Stimulated activated CD4-positive, alpha-beta T cell treated with anti-CD3 and anti-CD28 coated beads, Interleukin-15, amount 100 ng/mL, for 48 hours (primary cell): ENCODE results near the gene DHX32.
"Not testable (repeated sequence)": the region's sequence is repeated elsewhere in the genome, so short reads cannot be mapped to it uniquely, and the experiment has no call there.

Experiments
- DNase-seq, 2 donors: peaks; one replicate each; pipeline ENCODE4 v3.0.0-alpha.2; 2020; ENCODE audit warnings: low read depth in 2 of 2

DHX32 gene, protein sequence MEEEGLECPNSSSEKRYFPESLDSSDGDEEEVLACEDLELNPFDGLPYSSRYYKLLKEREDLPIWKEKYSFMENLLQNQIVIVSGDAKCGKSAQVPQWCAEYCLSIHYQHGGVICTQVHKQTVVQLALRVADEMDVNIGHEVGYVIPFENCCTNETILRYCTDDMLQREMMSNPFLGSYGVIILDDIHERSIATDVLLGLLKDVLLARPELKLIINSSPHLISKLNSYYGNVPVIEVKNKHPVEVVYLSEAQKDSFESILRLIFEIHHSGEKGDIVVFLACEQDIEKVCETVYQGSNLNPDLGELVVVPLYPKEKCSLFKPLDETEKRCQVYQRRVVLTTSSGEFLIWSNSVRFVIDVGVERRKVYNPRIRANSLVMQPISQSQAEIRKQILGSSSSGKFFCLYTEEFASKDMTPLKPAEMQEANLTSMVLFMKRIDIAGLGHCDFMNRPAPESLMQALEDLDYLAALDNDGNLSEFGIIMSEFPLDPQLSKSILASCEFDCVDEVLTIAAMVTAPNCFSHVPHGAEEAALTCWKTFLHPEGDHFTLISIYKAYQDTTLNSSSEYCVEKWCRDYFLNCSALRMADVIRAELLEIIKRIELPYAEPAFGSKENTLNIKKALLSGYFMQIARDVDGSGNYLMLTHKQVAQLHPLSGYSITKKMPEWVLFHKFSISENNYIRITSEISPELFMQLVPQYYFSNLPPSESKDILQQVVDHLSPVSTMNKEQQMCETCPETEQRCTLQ

DNA sequence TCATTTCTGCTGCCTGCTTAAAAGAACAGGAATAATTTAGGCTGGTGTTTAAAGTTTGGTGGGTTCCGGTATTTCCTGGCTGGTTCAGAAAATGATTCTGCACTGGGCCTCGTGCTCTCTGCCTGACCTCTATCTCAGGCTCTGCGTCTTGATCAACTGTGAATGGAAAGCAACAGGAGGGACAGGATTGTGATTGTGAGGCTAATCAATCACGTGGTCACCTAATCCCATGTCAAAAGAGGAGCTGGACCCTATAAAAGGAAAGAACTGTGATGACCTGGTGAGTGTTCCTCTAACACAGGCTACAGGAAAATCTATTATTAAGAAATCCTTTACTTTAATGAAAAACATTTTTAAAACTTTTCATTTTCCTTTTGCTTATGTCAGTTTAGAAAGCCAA lies at the start of gene DHX32:
DHX32 (minus strand) TSS at position 101 of the 400 bp plus-strand sequence. CDS start 468 bp downstream, outside the sequence.
- DNase-seq: no peak

GRCh38 chr10:125929618-125930017 lies 48.5 kb upstream of the DHX32 start:
- DNase-seq: no peak

DNA sequence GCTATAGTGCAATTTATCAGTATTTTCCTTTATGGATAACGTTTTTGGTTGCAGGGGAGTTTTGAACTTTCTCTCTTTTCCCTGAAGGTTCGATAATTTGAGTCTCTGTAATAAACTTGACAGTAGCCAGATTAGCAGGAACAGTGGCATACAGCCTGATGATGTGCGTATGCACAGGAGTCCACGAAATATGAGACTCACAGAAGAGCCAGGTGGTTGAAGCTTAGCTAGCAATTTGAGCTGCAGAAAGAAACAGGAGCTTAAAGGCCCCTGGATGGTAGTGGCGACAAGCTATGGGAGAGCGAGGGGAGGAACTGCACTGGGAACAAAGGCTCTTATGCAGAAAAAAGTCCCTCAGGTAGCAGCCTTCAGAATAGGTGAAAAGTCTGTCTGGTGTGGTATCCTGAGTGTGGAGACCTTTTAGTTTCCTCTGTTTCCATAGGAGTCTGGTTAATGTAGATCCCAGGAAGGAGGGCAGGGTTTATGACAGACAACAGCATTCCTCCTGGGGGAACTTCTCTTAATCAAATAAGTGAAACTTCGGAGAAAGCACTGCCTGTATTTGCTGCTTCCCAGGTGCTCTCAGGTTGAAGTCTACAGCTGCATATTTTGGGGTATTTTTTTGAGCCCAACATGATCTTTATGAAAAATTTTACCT lies 48.0 kb upstream of the DHX32 start:
- DNase-seq: no peak

GRCh38 chr10:125927265-125927664 lies 46.2 kb upstream of the DHX32 start:
- DNase-seq: not testable (repeated sequence)

- no peak for DNase-seq
Measured at GRCh38 chr10:125926247-125926646, 45.2 kb upstream of the DHX32 start.

- no peak for DNase-seq
Measured at GRCh38 chr10:125925262-125925834, 44.3 kb upstream of the DHX32 start.

- DNase-seq: not testable (repeated sequence)
Measured at GRCh38 chr10:125921643-125922306, 40.7 kb upstream of the DHX32 start.

GRCh38 chr10:125917704-125918361 lies 36.7 kb upstream of the DHX32 start:
- DNase-seq: not testable (repeated sequence)

GRCh38 chr10:125916977-125917376 lies 35.9 kb upstream of the DHX32 start:
- DNase-seq: no peak

DNA sequence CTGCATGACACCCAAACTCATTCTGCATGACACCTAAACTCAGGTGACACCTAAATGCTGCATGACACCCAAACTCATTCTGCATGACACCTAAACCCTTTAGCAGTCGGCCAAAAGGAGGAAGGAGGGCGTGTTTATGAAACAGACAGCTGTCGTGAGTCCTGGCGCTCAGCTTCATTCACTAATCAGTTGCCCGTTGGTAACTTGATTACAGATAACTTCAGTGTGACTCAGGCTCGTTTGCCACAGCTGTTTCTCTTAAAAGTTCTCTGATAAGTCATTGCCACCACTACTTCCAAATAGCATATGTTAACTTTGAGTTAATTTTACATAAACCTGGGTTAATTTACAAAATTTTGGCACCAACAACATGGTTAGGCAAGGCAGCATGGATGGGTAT lies 32.2 kb upstream of the DHX32 start:
- DNase-seq: not testable (repeated sequence)

DNA sequence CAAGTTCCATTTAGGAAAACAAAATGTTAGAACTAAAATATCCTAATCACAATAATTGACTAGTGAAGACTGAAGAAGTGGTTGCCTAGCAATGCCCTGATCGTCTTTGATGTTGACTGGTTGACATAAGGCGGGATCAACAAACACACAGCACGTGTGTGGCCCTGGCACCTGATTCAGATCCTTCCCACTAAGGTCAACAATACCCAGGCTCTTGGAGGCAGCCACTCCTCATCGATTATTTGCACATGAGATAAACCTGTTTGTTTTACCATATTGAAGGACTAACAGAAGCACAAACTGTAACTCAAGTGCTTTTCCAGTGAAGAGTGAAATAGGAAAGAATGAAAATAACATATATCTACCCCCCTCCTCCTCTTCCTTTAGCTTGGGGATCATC lies 30.9 kb upstream of the DHX32 start:
- no peak for DNase-seq

DNA sequence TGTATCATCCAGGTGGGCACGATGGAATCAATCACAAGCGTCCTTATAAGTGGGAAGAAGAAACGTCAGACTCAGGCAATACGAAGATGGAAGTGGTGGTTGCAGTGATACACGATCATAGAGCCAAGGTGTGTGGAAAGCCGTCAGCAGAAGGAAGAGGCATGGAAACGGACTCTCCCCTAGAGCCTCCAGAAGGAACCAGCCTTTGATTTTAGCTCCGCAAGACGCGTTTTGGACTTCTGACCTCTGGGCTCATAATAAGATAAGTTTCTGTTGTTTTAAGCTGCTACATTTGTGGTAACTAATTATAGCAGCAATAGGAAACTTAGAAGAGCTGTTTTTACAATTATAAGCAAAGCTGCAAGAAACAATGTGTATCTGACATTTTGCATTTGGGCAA lies 30.1 kb upstream of the DHX32 start:
- no peak for DNase-seq

- not testable (repeated sequence) for DNase-seq
Measured at GRCh38 chr10:125909491-125909890, 28.4 kb upstream of the DHX32 start.

DNA sequence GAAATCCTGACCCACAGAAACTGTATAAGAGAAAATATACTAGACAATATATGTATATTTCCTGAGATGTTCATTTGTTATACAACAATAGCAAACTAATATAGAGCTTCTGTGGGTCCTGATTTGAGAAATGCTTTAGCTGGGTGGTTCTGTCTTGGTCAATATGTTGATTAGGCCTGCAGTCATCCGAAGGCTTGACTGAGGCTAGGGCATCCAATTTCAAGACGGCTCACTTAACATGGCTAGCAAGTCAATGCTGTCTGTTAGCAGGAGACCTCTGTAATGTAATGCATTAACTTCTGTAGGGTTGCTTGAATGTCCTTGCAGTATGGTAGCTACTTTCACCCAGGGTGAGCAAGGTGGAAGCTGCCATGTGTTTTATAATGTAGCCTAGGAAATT lies 27.7 kb upstream of the DHX32 start:
- DNase-seq: not testable (repeated sequence)

- DNase-seq: not testable (repeated sequence)
Measured at GRCh38 chr10:125907598-125907997, 26.5 kb upstream of the DHX32 start.

GRCh38 chr10:125905069-125905994 lies 24.2 kb upstream of the DHX32 start:
- not testable (repeated sequence) for DNase-seq

- not testable (repeated sequence) for DNase-seq
Measured at GRCh38 chr10:125903135-125903640, 22.1 kb upstream of the DHX32 start.

GRCh38 chr10:125900963-125901362 lies 19.9 kb upstream of the DHX32 start:
- not testable (repeated sequence) for DNase-seq

- not testable (repeated sequence) for DNase-seq
Measured at GRCh38 chr10:125897317-125897716, 16.2 kb upstream of the DHX32 start.
